HG02571 (cell line): ENCODE results near the gene CELF2.
A peak's percentile ranks its signal among the peaks of the same experiment; 100 is the strongest.

Experiments used
- ATAC-seq: cut with Tn5 transposase; IDR thresholded peaks from one replicate; pipeline ENCODE4 v1.9.1; 2021; ENCODE audit warnings: mild to moderate bottlenecking, moderate library complexity; ENCODE audit not compliant: unreplicated experiment

The CELF2 gene

GRCh38 chr10:11003679-11004078, 14.0 kb upstream of the CELF2 start:
- no peak for ATAC-seq

- no peak for ATAC-seq
These were observed 13.3 kb upstream of the CELF2 start for GRCh38 chr10:11004144-11005077.

DNA sequence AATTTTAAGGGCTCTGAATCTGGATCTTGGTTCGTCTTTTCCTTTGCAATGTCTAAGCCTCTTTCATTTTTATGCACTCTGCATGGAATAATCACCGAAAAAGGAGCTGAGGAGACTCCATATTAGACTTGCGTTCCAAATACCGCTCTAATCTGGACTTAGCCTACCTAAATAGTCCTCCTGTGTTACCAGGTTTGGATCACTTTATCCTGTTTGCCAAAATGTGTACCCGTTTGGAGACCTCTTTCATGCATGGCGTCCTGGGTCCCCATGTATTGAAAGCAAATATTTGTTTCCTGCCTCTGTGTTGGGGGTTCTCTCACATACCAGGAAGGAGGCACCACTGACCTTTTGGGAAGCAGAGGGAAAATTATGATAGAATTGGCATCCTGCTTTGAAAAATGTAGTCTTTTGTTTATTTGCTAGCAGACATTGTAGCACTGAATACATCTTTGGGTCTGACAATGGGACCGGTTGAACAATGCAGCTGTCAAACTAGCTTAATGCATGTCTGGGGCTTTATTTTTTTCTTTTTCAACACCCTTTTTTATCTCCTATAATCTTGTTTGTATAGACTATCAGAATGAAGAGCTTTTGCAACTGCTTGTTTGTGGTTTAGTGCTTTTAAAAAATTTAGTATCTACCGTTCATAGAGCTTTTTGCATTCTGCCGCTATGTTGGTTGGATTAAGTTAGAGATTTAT, 11.8 kb upstream of the CELF2 start:
- ATAC-seq, result no peak

GRCh38 chr10:11006428-11006825, 11.2 kb upstream of the CELF2 start:
- ATAC-seq, result no peak

GRCh38 chr10:11007476-11008020, 10.1 kb upstream of the CELF2 start:
- no peak for ATAC-seq

DNA sequence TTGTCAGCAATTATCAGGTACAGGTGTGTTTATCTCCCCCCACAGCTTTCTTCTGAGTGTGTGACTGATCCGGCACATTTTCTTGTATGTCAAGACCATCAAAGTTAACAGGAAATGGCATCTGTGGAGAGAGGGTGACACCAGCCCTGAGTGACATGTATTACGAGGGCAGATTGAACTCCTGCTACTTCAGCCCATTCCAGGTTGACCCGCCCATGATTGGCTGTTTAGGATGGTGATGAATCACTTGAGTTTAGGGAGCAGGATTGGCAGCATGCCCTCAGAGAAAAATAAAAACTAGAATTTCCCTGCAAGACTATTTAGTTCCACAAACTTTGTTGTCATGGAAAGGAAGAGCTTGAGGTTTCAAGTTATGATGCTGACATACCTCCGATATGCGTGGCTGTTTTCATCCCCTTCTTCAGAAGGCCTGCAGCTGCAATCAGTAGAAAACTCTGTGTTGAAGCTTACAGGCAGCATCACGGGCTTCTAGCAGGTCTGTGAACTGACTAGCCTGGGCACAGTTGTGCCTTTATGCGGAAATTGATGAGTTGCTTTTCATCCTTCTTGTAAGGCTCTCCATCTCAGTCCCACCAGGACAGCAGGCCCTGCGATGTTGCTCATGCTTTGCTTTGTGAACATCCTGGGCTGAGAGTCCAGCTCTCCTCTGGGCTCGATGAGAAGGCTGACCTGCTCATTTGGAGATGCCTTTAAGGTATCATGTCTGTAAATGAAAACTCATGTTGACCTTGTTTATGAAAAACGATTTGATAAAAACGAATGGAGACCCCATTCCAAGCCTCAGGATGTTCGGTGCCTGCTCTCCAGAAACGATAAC, 8.0 kb upstream of the CELF2 start:
- no peak for ATAC-seq

DNA sequence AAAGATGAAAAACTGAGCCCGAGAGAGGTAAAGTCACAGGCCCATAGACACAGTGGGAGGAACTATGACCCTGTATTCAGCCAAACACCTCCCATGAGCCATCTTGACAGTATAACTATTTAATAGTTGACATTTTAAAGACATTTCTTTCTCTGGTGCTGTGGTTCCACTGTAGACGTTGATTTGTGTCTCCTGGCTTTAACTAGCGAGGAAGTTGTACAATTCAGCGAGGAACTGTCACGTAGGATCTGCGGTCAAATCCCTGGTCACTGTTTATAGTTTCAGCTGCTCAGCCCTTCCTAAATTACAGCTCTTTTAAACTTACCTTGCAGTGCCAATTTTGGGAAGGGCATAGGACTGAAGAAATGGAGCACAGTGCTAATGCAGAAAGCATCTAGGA, 7.1 kb upstream of the CELF2 start:
- ATAC-seq, result no peak

GRCh38 chr10:11011436-11011835, 6.2 kb upstream of the CELF2 start:
- ATAC-seq, result no peak

GRCh38 chr10:11011984-11012383, 5.7 kb upstream of the CELF2 start:
- ATAC-seq, result no peak

DNA sequence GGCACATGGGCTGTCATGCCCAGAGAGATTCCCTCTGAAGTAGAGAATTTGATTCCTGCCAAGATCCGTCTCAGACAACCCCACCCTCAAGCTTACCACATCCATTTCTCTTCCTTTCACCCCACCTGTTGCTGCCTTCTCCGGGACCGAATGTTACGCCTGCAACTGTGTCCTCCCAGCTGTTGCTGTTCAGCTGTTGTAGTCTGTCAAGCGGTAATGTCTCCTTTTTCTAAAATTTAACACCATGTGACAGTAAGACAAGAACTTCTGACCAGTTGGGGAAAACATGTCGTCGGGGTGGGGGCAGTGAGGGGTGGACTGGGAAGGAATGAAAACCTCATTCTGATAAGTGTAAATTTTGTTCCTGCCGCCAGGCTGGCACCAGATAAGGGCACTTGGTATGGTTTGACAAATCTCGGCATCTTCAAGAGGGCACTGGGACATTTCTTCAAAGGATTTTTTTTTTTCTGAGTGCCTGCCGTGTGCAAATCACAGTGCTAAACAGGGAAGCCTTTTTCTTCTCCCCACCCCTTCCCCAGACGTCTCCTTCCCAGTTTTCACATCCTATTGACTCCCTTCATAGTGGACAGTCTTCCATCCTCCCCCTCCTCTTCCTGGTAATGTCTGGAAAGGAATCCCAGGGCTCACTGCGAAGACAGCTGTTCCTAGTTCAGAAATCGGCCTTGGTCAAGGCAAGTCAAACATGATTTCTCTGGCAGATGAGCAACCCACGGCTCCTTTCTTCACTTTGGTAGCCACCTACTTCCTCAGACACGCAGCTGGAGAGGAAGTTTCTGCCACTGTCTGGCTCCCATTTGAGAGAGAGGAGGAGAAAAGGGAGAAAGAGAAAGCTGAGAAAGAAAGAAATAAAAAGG, 5.0 kb upstream of the CELF2 start:
- ATAC-seq, result no peak

- no peak for ATAC-seq
These were observed 3.8 kb upstream of the CELF2 start for GRCh38 chr10:11013836-11014235.

DNA sequence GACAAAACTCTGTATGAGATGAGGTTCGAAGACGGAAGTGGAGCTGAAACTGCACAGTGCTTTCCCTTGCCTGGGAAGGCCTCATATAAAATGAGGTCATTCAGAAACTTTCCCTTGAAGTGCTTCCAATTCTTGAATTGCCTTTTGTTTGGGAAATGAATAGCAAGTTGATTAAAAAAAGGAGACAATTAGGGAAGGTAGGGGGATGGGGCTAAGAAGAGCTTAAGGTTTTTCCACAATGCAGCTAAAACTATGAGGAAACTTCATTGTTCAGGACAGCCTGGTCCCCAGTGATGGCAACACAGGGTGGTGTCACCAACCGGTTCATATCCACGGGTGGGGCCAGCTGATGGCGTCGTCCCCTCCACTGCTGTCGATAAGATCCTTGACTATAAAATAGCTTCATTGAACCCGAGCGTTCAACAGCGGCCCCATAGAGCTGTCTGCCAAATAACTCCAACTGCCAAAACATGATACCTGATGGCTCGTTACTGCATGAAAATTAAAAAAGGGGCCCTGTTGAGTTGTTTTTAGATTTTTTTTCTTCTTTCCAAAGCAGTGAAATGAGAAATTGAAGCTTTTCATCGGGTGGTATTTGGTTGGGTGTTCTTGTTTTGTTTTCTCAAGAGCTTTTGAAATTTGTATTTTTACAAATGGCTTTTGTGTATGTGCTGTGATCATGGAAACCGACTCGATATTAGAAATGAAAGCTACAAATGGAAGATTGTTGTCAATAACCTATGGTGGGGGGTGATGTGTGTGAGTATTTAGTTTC, 2.8 kb upstream of the CELF2 start:
- no peak for ATAC-seq

DNA sequence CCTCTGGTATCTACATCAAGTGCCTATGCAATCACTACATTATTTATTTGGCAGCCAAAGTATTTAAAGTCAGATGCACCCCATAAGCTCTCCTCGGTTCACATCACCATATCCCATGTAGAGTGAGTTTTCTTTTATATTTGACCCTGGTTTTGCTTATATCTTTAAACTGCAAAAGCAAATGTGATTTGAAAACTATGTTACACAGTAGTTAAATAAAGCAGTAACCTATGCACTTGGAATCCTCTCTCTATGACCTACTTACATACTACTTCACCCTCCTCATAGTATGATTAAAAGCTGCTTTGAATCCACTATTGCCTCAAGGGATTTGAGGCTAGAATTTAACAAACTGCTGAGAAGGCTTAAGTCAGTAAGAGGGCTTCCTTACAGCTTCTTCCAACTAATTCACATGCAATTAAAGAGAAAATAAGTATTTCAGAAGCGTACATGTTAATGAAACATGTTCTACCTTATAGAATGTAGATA, 2.2 kb upstream of the CELF2 start:
- no peak for ATAC-seq

- ATAC-seq, result peak; percentile 32
These were observed 587 bp upstream of the CELF2 start for GRCh38 chr10:11017000-11017569.

DNA sequence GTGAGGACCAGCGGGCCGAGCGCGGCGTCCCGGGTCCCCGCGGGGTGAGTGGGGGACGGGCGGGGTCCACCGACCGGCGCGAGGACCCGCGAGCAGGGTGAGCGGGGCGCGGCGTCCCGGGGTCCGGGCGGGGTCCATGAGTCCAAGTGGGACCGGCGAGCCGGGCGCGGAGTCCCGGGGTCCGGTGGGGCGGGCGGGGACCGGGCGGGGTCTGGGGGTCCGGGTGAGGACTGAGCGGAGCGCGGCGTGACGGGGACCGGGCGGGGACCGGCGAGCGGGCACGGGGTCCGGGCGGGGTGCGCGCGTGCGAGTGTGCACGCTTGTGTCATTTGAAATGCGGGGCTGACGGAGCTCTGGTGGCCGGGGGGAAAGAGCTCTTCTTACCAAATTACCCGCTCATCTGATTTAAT, 765 bp downstream of the CELF2 start:
- no peak for ATAC-seq

DNA sequence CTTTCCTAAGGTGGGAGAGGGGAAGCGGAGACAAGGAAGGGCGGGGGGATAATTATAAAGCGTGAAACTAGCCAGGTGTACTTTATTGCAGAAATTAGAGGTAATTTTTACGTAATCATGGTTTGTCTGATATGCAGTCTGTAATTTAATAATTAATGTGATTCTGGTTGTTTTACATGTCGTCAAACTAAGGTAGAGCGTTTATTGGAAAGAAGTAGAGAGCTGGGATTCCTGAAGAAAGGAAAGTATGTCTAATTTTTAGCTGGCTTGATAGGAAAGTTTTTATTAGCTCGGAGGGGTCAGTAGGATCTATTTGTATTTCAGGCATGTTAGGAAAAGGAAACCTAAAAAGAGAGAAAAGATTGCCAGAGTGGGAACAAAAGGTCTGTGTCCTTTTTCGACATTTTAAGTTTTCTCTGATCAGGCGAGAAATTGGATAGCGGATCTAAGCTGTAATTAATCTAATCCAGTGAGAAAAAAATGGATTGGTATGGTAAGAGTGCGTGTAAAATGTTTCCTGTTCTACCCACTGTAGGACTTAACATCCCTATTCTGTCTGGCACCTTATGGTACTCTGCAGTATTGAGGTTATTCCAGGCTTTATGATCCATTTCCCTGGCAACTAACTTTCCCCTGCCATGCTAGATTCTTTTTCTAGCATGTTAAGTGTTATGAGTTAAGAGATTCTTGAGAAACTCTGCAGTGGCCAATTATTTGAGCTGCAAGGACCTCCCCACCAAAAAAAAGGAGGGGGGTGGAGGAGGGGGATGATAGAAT, 1.4 kb downstream of the CELF2 start:
- no peak for ATAC-seq

DNA sequence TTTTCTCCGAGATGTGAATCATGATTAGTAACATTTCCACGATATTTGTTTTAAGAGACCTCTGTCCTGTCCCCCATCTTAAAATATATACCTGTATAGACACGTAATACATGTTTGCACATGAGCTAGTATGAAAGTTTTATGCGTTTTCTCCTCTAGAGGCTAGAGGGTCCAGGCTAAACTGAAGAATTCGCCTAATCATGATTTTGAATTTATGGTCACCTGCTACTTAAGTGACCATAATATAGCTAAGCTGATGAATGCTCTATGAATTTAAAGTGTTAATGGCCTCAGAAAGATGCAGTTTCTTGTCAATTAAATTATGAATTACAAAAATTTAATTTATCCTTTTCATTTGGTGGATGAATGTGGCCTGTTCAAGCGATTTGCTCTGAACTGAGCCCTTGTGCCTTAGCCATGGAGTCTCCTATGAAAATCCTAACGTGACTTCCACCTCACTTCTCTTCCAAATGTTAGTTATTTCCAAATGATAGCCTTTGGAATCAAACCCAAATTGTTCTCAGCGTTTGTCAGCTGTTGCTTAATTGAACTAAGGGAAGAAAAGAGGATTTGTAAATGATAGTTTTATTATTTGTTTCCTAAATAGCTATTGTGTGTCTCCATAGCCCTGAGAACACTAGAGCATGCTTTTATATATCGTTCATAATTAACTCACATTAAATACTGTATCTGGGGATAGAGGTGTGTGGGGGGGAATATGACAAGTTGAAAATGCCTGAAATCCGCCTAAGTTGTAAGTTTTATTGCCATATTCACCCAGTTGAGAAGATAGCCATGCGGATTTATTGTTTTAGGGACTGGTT, 2.3 kb downstream of the CELF2 start:
- no peak for ATAC-seq
